ENCODE measurements around the gene COTL1. TPM values are rescaled to one million over a fixed set of nuclear protein-coding genes. Genes with fewer than 3 reads are reported as not detected.

Gene COTL1
- 107 and 116 TPM in 2 replicates for total RNA-seq

- DNase-seq (ENCODE audit: low read depth in 2 of 2), result peak; percentile 94 to 95
Measured at GRCh38 chr16:84617791-84618580, at the start of gene COTL1. COTL1 (minus strand) TSS chr16:84618078; CDS start chr16:84617914, 164 bp downstream.

- no peak for DNase-seq (ENCODE audit: low read depth in 2 of 2)
Measured at GRCh38 chr16:84665843-84666242, 48.0 kb upstream of the COTL1 start.

DNA sequence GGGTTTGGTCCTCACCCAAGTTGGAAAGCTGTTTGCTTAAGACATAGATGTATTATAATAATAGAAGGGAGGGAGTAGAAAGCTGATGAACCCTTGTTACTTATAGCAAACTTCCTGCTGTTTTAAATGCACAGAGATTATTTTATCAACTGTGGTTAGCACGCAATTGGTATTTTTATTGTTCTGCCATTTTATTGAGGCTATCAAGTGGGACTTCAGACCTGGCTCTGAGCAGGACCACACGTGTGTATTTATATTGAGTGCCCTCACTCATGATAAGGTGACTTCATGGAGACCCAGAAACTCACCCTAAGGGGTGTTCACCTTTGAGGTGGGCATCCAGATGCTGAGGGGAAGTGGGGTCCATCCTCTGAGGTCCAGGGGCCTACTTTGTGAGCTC is 47.5 kb upstream of the COTL1 start:
- DNase-seq (ENCODE audit: low read depth in 2 of 2), result no peak

- no peak for DNase-seq (ENCODE audit: low read depth in 2 of 2)
Measured at GRCh38 chr16:84663433-84664101, 45.7 kb upstream of the COTL1 start.

- no peak for DNase-seq (ENCODE audit: low read depth in 2 of 2)
Measured at GRCh38 chr16:84662471-84662870, 44.6 kb upstream of the COTL1 start.

GRCh38 chr16:84661418-84662060 is 43.7 kb upstream of the COTL1 start:
- no peak for DNase-seq (ENCODE audit: low read depth in 2 of 2)

DNA sequence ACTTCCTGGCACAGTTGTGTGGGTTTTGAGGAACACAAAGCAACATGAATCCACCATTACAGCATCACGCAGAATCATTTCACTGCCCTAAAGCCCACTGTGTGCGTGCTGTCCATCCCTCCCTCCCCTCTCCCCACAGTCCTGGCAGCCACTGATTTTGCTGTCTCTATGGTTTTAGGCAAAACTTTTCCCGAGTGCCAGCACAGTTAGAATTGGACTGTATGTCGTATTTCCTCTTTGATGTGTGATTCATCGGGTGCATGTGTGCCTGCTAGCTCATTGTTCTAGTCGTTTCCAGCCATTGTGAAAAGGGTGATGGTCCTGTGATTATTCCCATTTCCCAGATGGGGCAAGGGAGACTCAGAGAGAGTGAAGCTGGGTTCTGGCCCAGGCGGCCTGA is 43.1 kb upstream of the COTL1 start:
- DNase-seq (ENCODE audit: low read depth in 2 of 2), result peak; percentile 89 to 90

- no peak for DNase-seq (ENCODE audit: low read depth in 2 of 2)
Measured at GRCh38 chr16:84659656-84660300, 41.9 kb upstream of the COTL1 start.

- no peak for DNase-seq (ENCODE audit: low read depth in 2 of 2)
Measured at GRCh38 chr16:84658690-84659089, 40.8 kb upstream of the COTL1 start.

GRCh38 chr16:84657229-84657837 is 39.5 kb upstream of the COTL1 start:
- no peak for DNase-seq (ENCODE audit: low read depth in 2 of 2)

DNA sequence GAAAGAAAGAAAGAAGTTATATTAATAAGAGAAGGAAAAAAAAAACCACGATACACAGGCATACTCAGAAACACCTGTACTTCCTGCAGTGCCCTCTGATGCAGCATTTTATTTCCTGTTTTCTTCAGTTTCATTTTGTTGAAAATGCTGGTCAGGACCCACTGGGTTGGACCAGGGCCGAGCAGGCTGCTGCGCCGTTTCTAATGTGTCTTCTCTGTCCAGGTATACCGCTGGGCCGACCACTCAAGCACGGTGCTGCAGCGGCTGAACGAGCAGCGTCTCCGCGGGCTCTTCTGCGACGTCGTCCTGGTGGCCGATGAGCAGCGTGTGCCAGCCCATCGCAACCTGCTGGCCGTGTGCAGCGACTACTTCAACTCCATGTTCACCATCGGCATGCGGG is 38.8 kb upstream of the COTL1 start:
- peak in 1 of 2 donors; percentile 26 for DNase-seq (ENCODE audit: low read depth in 2 of 2)

DNA sequence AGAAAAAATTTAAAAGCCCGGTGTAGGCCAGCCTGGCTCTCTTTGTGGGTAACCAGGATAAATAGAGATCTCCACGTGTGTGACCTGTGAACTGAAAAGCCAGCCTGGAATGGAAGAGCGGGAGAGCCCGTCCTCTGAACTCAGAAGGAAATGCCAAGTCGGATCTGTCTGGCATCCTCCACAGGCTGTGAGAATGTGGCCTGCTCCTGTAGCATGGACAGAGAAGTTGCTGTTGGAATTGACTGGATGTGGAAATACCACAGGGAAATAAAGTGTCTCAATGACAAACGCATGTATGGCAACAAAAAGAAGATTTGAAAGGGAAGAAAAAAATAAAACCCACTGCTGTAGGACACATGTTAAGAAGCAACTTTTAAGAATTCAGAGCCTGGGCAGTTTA is 37.1 kb upstream of the COTL1 start:
- no peak for DNase-seq (ENCODE audit: low read depth in 2 of 2)

DNA sequence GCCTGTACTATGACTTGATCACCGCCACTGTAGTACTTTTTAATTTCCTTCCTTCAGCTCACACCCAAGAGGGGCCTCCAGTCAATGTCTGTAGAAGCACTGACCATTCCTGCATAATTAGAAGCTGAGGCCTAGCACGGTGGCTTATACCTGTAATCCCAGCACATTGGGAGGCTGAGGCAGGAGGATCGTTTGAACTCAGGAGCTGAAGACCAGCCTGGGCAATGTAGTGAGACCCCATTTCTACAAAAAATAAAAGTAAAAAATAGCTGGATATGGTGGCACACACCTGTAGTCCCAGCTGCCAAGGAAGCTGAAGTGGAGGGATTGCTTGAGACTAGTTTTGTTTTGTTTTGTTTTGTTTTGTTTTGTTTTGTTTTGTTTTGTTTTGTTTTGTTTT is 36.4 kb upstream of the COTL1 start:
- DNase-seq (ENCODE audit: low read depth in 2 of 2), result no peak

- no peak for DNase-seq (ENCODE audit: low read depth in 2 of 2)
Measured at GRCh38 chr16:84652566-84652965, 34.7 kb upstream of the COTL1 start.

- DNase-seq (ENCODE audit: low read depth in 2 of 2), result no peak
Measured at GRCh38 chr16:84650062-84650991, 32.4 kb upstream of the COTL1 start.

DNA sequence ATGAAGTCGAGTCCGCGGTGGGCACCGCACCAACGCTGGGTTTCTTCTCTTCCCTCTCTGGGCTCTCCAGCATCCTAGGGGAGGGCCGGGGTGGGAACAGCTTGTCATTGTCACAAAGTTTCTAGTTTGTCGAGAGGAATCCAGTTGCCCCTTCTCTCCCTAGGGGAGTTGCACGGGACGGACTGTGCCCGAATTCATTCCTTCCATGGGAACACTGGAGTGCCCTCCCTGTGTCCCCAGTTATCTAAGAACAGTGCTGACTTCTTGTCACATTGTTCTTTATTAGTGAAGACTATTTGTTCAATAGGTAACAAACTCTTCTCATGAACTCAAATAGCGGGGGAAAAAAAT is 31.6 kb upstream of the COTL1 start:
- DNase-seq (ENCODE audit: low read depth in 2 of 2), result no peak

DNA sequence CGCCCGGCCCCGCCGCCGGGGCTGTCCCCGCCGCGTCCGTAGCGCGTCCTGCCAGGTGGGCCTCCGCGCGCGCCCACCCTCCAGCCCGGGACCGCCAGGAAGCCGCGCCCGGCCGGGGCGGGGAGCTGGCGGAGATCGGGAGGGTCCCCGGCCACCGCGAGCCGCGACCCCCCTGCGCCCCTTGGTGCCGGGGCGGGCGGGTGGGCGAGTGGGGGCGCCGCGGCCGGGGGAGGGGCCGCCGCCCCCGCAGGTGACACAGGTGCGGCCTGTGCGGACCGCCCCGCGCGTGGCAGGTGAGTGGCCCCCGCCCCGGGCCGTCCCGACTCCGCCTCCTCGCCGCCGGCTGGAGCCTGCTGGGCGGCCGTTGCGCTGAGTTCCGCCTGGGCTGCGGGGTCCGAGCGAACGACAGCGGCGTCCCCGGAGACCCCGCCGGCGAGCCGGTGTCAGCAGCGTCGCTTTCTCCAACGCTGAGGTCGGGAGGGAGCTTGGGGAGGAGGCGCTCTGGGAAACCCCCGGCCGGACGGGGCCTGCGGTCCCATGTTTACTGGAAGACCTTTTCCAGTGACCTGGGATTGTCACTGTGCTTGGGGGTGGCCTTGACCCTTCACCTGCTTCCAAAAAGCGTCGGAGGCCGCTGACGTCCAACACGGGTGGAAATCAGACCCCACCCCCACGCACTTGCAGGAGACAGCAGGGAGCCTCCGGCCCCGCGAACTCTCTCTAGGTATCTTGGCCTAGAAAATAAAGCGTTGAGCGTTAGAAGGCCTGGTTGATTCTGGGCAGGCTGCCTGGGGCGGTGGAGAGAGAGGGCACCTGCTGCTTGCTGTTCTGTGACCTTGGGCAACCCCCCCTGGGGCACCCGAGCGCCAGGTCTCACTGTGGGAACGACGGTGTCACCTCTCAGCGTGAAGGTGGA is 31.0 kb upstream of the COTL1 start:
- DNase-seq (ENCODE audit: low read depth in 2 of 2), result peak; percentile 20 to 37

DNA sequence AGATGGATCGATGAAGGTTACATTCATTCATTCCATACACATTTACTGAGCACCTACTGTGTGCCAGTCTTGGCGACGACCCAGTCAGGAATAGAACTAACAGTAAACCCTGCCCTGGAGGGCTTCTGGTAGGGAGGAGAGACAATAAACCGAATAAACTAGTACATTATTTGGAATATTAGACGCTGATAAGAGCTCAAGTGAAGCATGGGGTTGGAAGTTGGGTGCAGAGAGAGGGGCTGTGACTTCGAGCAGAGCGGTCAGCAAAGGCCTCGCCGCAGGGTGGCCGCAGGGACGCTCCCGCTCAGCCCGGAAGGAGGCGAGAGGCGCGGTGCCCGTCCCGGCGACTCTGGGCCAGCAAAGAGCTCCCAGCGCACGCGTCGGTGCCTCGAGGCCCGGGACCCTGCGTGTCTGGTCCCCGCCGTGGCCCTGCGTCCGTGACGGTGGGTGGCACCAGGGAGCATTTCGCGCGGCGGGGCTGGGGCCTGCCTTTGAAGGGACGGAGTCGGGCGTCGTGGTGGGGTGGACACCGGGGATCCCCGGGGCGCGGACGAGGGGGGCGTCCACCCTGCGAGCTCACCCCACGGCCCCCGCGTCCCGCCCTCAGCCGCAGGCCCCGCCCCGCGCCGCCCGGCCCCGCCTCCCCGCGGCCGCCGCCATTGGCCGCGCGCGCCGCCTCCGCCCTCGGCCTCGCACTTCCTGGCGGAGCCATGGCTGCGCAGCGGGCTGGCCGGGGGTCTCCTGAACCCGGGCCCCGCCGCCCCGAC is 30.1 kb upstream of the COTL1 start, which contains the start of gene KLHL36:
Gene KLHL36 (plus strand): TSS at position 684 of the 767 bp plus-strand sequence. CDS start 2,357 bp downstream, outside the sequence.
- peak; percentile 37 to 60 for DNase-seq (ENCODE audit: low read depth in 2 of 2)

DNA sequence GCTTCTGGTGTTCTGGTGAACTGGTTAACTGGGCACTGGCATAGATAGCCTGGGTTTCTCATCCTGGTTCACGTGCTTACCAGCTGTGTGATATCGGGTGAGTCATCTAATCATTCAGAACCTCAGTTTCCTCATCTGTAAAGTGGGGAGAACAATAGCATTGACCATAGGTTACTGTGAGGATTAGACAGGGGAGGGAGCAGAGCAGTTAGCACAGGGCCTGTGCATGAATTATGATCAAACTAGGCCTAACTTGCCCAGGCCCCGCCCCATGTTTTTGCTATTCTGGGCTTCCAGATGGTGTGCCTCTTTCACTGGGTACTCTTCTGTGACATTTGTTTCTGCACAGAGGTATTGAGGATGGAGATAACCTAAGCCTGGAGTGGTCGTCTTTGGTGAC is 25.8 kb upstream of the COTL1 start:
- DNase-seq (ENCODE audit: low read depth in 2 of 2), result no peak

Data from lung microvascular endothelial cell (primary cell).